Ovary (tissue), 3 donors: ENCODE measurements around the gene NINL.

Experiments used
- CTCF ChIP-seq, 3 donors: fragments of 450-650 bp in 2 of 3; fragments of 200-600 bp in 1 of 3; IDR thresholded peaks; one replicate each; pipeline versions ENCODE4 v1.5.1 to v1.8.0; 2016 to 2022; ENCODE audit warnings: antibody characterized with exemption in 3 of 3, mild to moderate bottlenecking in 1 of 3
- EP300 ChIP-seq: sonication (generic); formaldehyde crosslinking; IDR thresholded peaks from one replicate; pipeline ENCODE4 v1.6.1; 2017; ENCODE audit warnings: antibody characterized with exemption
- POLR2A ChIP-seq: fragments of 450-650 bp; IDR thresholded peaks from one replicate; pipeline ENCODE4 v1.6.1; 2017; ENCODE audit warnings: antibody characterized with exemption, mild to moderate bottlenecking, moderate library complexity
- donor health status: DM: no; HTN: no; CAD: no.

- TF ChIP-seq EP300 (no peak), POLR2A (no peak), CTCF (IDR thresholded peaks at IDR 0.05) (no peak)
These were observed 46.3 kb downstream of the NINL start for GRCh38 chr20:25538838-25539665.
